GM12878 (cell line): ENCODE results near the gene KIAA1328. TPM values are rescaled to one million over a fixed set of nuclear protein-coding genes. Genes with fewer than 3 reads are reported as not detected.

Experiments used
- ATF3 ChIP-seq: IDR thresholded peaks from 2 replicates; pipeline ENCODE4 v1.6.1; 2011; ENCODE audit warnings: low read depth, mild to moderate bottlenecking, low read length, moderate library complexity, borderline replicate concordance; ENCODE audit errors: extremely low read depth
- CEBPZ ChIP-seq: fragments of 150-350 bp; IDR thresholded peaks from 2 replicates; pipeline ENCODE4 v1.6.1; 2016; ENCODE audit warnings: low read depth, low read length
- CREB1 ChIP-seq: IDR thresholded peaks from 2 replicates; pipeline ENCODE4 v1.6.1; 2012; ENCODE audit warnings: low read depth, mild to moderate bottlenecking, inconsistent platforms
- CUX1 ChIP-seq: IDR thresholded peaks from 2 replicates; pipeline ENCODE4 v1.6.1; 2012; ENCODE audit warnings: improper control_type of control experiment, low read depth, low read length; ENCODE audit not compliant: insufficient replicate concordance
- E4F1 ChIP-seq: fragments of 450-650 bp; IDR thresholded peaks from 2 replicates; pipeline ENCODE4 v1.6.1; 2018; ENCODE audit warnings: borderline replicate concordance, mild to moderate bottlenecking; ENCODE audit not compliant: partially characterized antibody
- EED ChIP-seq: sonication (generic); IDR thresholded peaks from 2 replicates; pipeline ENCODE4 v1.6.1; 2016; ENCODE audit warnings: antibody characterized with exemption, low read depth
- GABPA ChIP-seq: IDR thresholded peaks from 2 replicates; pipeline ENCODE4 v1.6.1; 2014; ENCODE audit warnings: antibody characterized with exemption, low read depth, mild to moderate bottlenecking, inconsistent platforms
- IRF5 ChIP-seq: fragments of 450-650 bp; IDR thresholded peaks from 2 replicates; pipeline ENCODE4 v1.6.1; 2017; ENCODE audit warnings: borderline replicate concordance
- NFIC ChIP-seq: IDR thresholded peaks from 2 replicates; pipeline ENCODE4 v1.6.1; 2012; ENCODE audit warnings: low read depth, mild to moderate bottlenecking, inconsistent platforms, low read length, moderate library complexity
- NFYA ChIP-seq: IDR thresholded peaks from 2 replicates; pipeline ENCODE4 v1.6.1; 2011; ENCODE audit warnings: low read depth, mild to moderate bottlenecking, low read length, improper control_type of control experiment, borderline replicate concordance
- PBX3 ChIP-seq: IDR thresholded peaks from 2 replicates; pipeline ENCODE4 v1.6.1; 2011; ENCODE audit warnings: mild to moderate bottlenecking, low read depth, low read length, moderate library complexity; ENCODE audit not compliant: insufficient replicate concordance
- PML ChIP-seq: IDR thresholded peaks from 2 replicates; pipeline ENCODE4 v1.6.1; 2012; ENCODE audit warnings: low read length, inconsistent platforms
- TARDBP ChIP-seq: IDR thresholded peaks from 2 replicates; pipeline ENCODE4 v1.6.1; 2016; ENCODE audit warnings: borderline replicate concordance
- USF1 ChIP-seq: IDR thresholded peaks from 2 replicates; pipeline ENCODE4 v1.6.1; 2011; ENCODE audit warnings: borderline replicate concordance, low read depth, mild to moderate bottlenecking, moderate library complexity, mixed read lengths, low read length; ENCODE audit not compliant: insufficient read depth; ENCODE audit errors: extremely low read length
- polyA plus RNA-seq, 11 experiments: library from polyadenylated mRNA; depleted of rRNA in 4 of 11; unstranded in 6 of 11; stranded (reverse) in 5 of 11; fragments of >200 nt; fragmentation: Nextera tagmentation in 4 of 11; fragmentation: Illumina TruSeq in 1 of 11; extraction: Ambion mirVana in 4 of 11; extraction: Trizol in 1 of 11; gene quantifications; 1 replicate in 1 of 11; 2 replicates in 10 of 11; pipeline versions ENCODE4 v1.2.1 to v1.2.3, GENCODE V29; 2011 to 2016; ENCODE audit warnings: inconsistent platforms in 2 of 11, missing spikeins in 2 of 11, low read depth in 1 of 11
- total RNA-seq, 4 experiments: library from RNA; depleted of rRNA in 3 of 4; stranded (reverse); fragments of >200 nt in 3 of 4; fragmentation: Illumina TruSeq in 1 of 4; extraction: Trizol in 1 of 4; gene quantifications; 2 replicates each; pipeline versions ENCODE4 v1.2.1 to v1.2.3, GENCODE V29; 2013 to 2021

KIAA1328 gene
- total and polyA plus RNA-seq, 10 of the 15 experiments (the other 5 are each of a cell fraction or from before 2014, with no cell fraction given), result 3.1 to 7.1 (median 4.6) TPM

- TF ChIP-seq PML (no peak), TARDBP (no peak), USF1 (no peak), EED (no peak), GABPA (no peak), E4F1 (no peak), IRF5 (no peak), CEBPZ (no peak), NFIC (peak; percentile 53), PBX3 (peak; percentile 16), ATF3 (no peak), CUX1 (no peak), CREB1 (no peak), NFYA (no peak)
Observed at GRCh38 chr18:37006742-37007141, 177.8 kb downstream of the KIAA1328 start (continued).
